Measurements from ENCODE around the gene RNU5B-1. TPM values are rescaled to one million over a fixed set of nuclear protein-coding genes. Genes with fewer than 3 reads are reported as not detected.

RNU5B-1 gene
- total and polyA plus RNA-seq, 9 of the 15 experiments (the other 6 are each of a cell fraction or from before 2014, with no cell fraction given), result 14.2 TPM; not detected in 8

- H3K27ac ChIP-seq (ENCODE audit: extremely low read depth, low read depth, low read length), result no peak overlapping the region
- ChIA-PET CTCF (ENCODE audit: low intra/inter-chr PET ratio) (no interaction called here), POLR2A (interaction anchor here (0.9 to 2.4 kb wide), 5 partner anchors 9 to 50 kb away, joined by 3 to 12 read pairs (median 3); partner anchors contain the start of gene RNU5B-1)
- no peaks in the 10 kb centered on the region for H3K27me3 ChIP-seq (ENCODE audit: control insufficient read depth in 2 of 2, insufficient read depth in 2 of 2, low read length in 2 of 2)
- intact Hi-C loops (cut with micrococcal nuclease), result no loop called here
- DNase-seq (ENCODE audit: extremely low read depth in 1 of 4, low spot score in 3 of 4) (no peak), FAIRE-seq (no peak), ATAC-seq (no peak)
- H4K20me1 ChIP-seq (replicated peaks; ENCODE audit: control insufficient read depth, insufficient read depth, low read length), result no peaks in the 10 kb centered on the region
- TSS peak; percentile 50 for BruUV-seq (replicated peaks)
- H3K4me3 ChIP-seq, result no peak overlapping the region
- H3K4me2 ChIP-seq (ENCODE audit: insufficient read depth, low read length), result no peak overlapping the region
- no peaks in the 10 kb centered on the region; a peak in 2 of 5 replicates for H3K4me1 ChIP-seq (replicated peaks in 1 of 2; ENCODE audit: control insufficient read depth in 2 of 2, insufficient read depth in 2 of 2, low read length in 2 of 2)
- H3K79me2 ChIP-seq (ENCODE audit: control insufficient read depth, insufficient read depth, low read length), result no peaks in the 10 kb centered on the region
- TF ChIP-seq HLTF (IDR thresholded peaks at IDR 0.05) (no peak), MEIS2 (IDR thresholded peaks at IDR 0.05; ENCODE audit: partially characterized antibody) (peak; percentile 88), PKNOX1 (IDR thresholded peaks at IDR 0.05) (peak; percentile 80), RBBP5 (IDR thresholded peaks at IDR 0.05; ENCODE audit: borderline replicate concordance, insufficient read depth, low read length, poor library complexity, severe bottlenecking) (no peak)
- TF ChIP-seq, protein P1, sequence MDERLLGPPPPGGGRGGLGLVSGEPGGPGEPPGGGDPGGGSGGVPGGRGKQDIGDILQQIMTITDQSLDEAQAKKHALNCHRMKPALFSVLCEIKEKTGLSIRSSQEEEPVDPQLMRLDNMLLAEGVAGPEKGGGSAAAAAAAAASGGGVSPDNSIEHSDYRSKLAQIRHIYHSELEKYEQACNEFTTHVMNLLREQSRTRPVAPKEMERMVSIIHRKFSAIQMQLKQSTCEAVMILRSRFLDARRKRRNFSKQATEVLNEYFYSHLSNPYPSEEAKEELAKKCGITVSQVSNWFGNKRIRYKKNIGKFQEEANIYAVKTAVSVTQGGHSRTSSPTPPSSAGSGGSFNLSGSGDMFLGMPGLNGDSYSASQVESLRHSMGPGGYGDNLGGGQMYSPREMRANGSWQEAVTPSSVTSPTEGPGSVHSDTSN (CRISPR knock-in tag; IDR thresholded peaks at IDR 0.05; ENCODE audit: low read depth), result no peak
- TF ChIP-seq, protein P1 (tag; conservative IDR thresholded peaks at IDR 0.05; ENCODE audit: low read depth), result peak; percentile 85
- no peak overlapping the region for H2AFZ ChIP-seq (ENCODE audit: low read depth, low read length)
- H3K9me1 ChIP-seq (ENCODE audit: control insufficient read depth, insufficient read depth, low read length), result no peaks in the 10 kb centered on the region
- peaks cover 19% of the 10 kb centered on the region; the same call in 2 of the 3 replicates for H3K36me3 ChIP-seq (ENCODE audit: control insufficient read depth, insufficient read depth, low read length)
- H3K9ac ChIP-seq (ENCODE audit: insufficient read depth in 1 of 2, low read depth in 2 of 2, low read length in 2 of 2), result no peak overlapping the region
- in situ Hi-C loops (cut with MboI), result no loop called here
- no peaks in the 10 kb centered on the region for H3K9me3 ChIP-seq (replicated peaks; ENCODE audit: control insufficient read depth, insufficient read depth, low read depth, low read length)
- 43% methylated on average over 5 of the region's 5 CpGs for WGBS (ENCODE audit: insufficient coverage, low coverage, missing lambda C conversion rate)
These were observed 45.9 kb upstream of the RNU5B-1 start for GRCh38 chr15:65258375-65259262.

All from K562 (cell line).